Measurements from ENCODE around the gene SPATS2L.

Gene SPATS2L

DNA sequence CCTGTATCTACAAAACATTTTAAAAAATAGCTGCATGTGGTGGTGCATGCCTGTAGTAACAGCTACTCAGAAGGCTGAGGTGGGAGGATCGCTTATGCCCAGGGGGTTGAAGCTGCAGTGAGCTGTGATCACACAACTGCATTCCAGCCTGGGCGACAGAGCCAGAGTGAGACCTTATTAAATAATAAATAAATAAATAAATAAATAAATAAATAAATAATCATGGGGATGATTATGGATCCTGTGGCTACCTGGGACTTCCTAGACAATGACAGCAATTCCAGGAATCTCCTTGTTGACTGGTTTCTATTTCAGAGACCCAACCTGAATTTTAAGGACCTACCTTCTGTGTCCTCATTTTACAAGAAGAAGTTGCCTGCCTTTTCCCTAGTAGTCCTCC, 111.9 kb downstream of the SPATS2L start:
- Histone ChIP-seq H3K36me3 (ENCODE audit: low read depth) (peaks cover 34% of the 10 kb centered on the region), H3K4me3 (ENCODE audit: severe bottlenecking) (no peak overlapping the region), H3K27ac (ENCODE audit: poor library complexity, severe bottlenecking) (no peak overlapping the region), H3K4me1 (ENCODE audit: insufficient read depth, poor library complexity, severe bottlenecking) (no peaks in the 10 kb centered on the region), H3K27me3 (ENCODE audit: insufficient read depth, poor library complexity, severe bottlenecking) (no peaks in the 10 kb centered on the region), H3K9me3 (ENCODE audit: severe bottlenecking) (no peaks in the 10 kb centered on the region)
- ATAC-seq (ENCODE audit: low read depth): no peak
- no peak for DNase-seq (ENCODE audit: low spot score)
- TF ChIP-seq CTCF (IDR thresholded peaks at IDR 0.05; ENCODE audit: poor library complexity, severe bottlenecking): no peak

DNA sequence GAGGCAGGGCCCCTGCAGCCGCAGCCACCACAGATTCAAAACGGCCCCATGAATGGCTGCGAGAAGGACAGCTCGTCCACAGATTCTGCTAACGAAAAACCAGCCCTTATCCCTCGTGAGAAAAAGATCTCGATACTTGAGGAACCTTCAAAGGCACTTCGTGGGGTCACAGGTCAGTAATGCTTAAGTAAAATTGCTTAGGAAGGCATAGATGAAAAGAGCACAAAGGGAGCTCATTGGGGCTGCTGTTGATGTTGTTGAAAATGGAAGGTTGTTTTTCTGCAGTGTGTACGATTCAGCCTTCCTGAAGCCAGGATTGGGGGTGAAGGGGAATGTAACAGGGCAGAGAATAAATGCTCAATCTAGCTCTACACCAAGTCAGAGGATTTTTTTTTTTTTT, 112.8 kb downstream of the SPATS2L start:
- no peak for TF ChIP-seq CTCF (IDR thresholded peaks at IDR 0.05; ENCODE audit: poor library complexity, severe bottlenecking)
- no peak for ATAC-seq (ENCODE audit: low read depth)
- H3K36me3 ChIP-seq (ENCODE audit: low read depth): peaks cover 34% of the 10 kb centered on the region
- no peak for DNase-seq (ENCODE audit: low spot score)
- no peaks in the 10 kb centered on the region for H3K9me3 ChIP-seq (ENCODE audit: severe bottlenecking)
- H3K27ac ChIP-seq (ENCODE audit: poor library complexity, severe bottlenecking): no peak overlapping the region
- no peak overlapping the region for H3K4me3 ChIP-seq (ENCODE audit: severe bottlenecking)
- H3K27me3 ChIP-seq (ENCODE audit: insufficient read depth, poor library complexity, severe bottlenecking): no peaks in the 10 kb centered on the region
- H3K4me1 ChIP-seq (ENCODE audit: insufficient read depth, poor library complexity, severe bottlenecking): no peaks in the 10 kb centered on the region

GRCh38 chr2:200421270-200421669, 114.8 kb downstream of the SPATS2L start:
- Histone ChIP-seq H3K27me3 (ENCODE audit: insufficient read depth, poor library complexity, severe bottlenecking) (no peaks in the 10 kb centered on the region), H3K36me3 (ENCODE audit: low read depth) (peaks cover 19% of the 10 kb centered on the region), H3K4me1 (ENCODE audit: insufficient read depth, poor library complexity, severe bottlenecking) (no peaks in the 10 kb centered on the region), H3K9me3 (ENCODE audit: severe bottlenecking) (no peaks in the 10 kb centered on the region), H3K27ac (ENCODE audit: poor library complexity, severe bottlenecking) (no peak overlapping the region), H3K4me3 (ENCODE audit: severe bottlenecking) (no peak overlapping the region)
- no peak for DNase-seq (ENCODE audit: low spot score)
- TF ChIP-seq CTCF (IDR thresholded peaks at IDR 0.05; ENCODE audit: poor library complexity, severe bottlenecking): no peak
- ATAC-seq (ENCODE audit: low read depth): no peak

DNA sequence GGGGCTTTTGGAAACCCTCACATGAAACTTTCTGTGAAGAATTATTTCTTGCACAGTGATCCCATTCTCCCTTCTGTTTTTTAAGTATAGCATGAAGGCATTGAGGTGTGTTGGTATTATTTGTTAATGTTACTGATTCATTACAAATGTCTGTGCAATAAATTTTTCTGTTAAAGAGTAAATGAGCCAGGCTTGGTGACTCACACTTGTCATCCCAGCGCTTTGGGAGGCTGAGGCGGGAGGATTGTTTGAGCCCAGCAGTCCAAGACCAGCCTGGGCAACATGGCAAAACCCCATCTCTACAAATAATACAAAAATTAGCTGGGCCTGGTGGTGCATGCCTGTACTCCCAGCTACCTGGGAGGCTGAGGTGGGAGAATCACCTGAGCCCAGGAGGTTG, 115.6 kb downstream of the SPATS2L start:
- Histone ChIP-seq H3K4me3 (ENCODE audit: severe bottlenecking) (no peak overlapping the region), H3K9me3 (ENCODE audit: severe bottlenecking) (no peaks in the 10 kb centered on the region), H3K27me3 (ENCODE audit: insufficient read depth, poor library complexity, severe bottlenecking) (no peaks in the 10 kb centered on the region), H3K4me1 (ENCODE audit: insufficient read depth, poor library complexity, severe bottlenecking) (no peaks in the 10 kb centered on the region), H3K36me3 (ENCODE audit: low read depth) (peaks cover 23% of the 10 kb centered on the region), H3K27ac (ENCODE audit: poor library complexity, severe bottlenecking) (no peak overlapping the region)
- no peak for TF ChIP-seq CTCF (IDR thresholded peaks at IDR 0.05; ENCODE audit: poor library complexity, severe bottlenecking)
- ATAC-seq (ENCODE audit: low read depth) (no peak), DNase-seq (ENCODE audit: low spot score) (no peak)

- Histone ChIP-seq H3K36me3 (ENCODE audit: low read depth) (peaks cover 23% of the 10 kb centered on the region), H3K27ac (ENCODE audit: poor library complexity, severe bottlenecking) (no peak overlapping the region), H3K4me1 (ENCODE audit: insufficient read depth, poor library complexity, severe bottlenecking) (no peaks in the 10 kb centered on the region), H3K27me3 (ENCODE audit: insufficient read depth, poor library complexity, severe bottlenecking) (no peaks in the 10 kb centered on the region), H3K4me3 (ENCODE audit: severe bottlenecking) (no peak overlapping the region), H3K9me3 (ENCODE audit: severe bottlenecking) (no peaks in the 10 kb centered on the region)
- ATAC-seq (ENCODE audit: low read depth): no peak
- DNase-seq (ENCODE audit: low spot score): no peak
- TF ChIP-seq CTCF (IDR thresholded peaks at IDR 0.05; ENCODE audit: poor library complexity, severe bottlenecking): peak; percentile 11
Measured at GRCh38 chr2:200422532-200423261, 116.2 kb downstream of the SPATS2L start.
